Epithelial cell of proximal tubule (primary cell): Measurements from ENCODE around the gene PRDX3. TPM values are rescaled to one million over a fixed set of nuclear protein-coding genes. Genes with fewer than 3 reads are reported as not detected.
"Not testable (repeated sequence)": the region's sequence is repeated elsewhere in the genome, so short reads cannot be mapped to it uniquely, and the experiment has no call there.

Experiments used
- DNase-seq: peaks from one replicate; pipeline ENCODE4 v3.0.0-alpha.2; 2011; ENCODE audit warnings: low read depth
- H3K4me3 ChIP-seq: 2 replicates; pipeline ENCODE4 v1.5.1; 2011; ENCODE audit warnings: low read depth, mild to moderate bottlenecking, low read length
- total RNA-seq: library from RNA; depleted of rRNA; stranded (reverse); fragments of >200 nt; gene quantifications from 2 replicates; pipeline ENCODE4 v1.2.3, GENCODE V29; 2015
- TF ChIP-seq, protein P1 (sequence below): conservative IDR thresholded peaks from 2 replicates; pipeline ENCODE4 v1.5.1; 2012; ENCODE audit warnings: low read depth, mild to moderate bottlenecking, low read length

PRDX3 gene
- total RNA-seq, 1 donor from 2014 or later = 267 TPM

DNA sequence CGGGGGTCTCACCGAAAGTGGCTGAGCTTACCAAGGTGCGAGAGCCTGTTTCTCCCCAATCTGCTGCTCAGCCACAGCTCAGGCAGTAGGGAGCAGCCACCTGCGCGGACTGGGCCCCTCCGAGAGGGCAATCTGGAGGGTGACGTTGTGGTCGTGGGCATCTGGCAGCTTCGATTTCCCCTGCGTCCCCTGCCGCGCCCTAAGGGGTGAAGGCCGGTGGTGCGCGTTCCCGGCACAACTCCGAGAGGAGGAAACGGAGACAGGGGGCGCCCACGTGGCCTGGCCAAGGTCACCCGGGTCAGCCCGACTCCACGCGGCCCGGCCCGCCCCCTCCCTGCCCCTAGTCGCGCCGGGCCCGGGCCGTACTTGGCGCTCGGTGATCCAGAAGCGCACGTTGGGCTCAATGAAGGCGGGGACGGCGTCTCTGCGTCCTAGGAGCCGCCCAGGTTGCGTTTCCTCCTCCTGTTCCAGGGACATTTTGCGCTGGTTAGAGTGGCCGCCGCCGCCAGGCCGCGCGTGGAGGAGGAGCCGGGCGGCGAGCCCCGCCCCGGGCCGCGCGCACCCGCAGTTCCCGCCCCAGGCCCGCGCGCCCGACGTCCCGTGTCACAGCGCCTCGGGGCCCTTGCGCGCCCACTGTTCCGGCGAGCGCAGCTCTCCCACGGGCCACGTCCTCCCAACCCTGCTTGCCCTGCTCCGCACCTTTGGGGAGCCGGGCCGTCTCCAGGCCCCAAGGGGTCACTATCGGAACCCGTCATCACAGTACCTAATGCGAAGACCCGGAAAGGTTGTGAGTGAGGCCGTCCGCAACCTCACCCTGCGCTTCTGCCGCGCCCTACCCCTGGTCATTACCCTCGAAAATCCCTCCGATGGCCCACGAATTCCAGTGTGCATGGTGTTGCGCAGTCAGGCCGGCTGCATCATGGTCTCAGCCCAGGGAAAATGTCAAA is 13.2 kb downstream of the PRDX3 start, which contains the start of gene SFXN4:
SFXN4 (minus strand) TSS at position 544 of the 947 bp plus-strand sequence; CDS start at position 477, 67 bp downstream.
- peak within 1 kb of the TSS; percentile 84 for H3K4me3 ChIP-seq
- DNase-seq = no peak
- TF ChIP-seq, protein P1, sequence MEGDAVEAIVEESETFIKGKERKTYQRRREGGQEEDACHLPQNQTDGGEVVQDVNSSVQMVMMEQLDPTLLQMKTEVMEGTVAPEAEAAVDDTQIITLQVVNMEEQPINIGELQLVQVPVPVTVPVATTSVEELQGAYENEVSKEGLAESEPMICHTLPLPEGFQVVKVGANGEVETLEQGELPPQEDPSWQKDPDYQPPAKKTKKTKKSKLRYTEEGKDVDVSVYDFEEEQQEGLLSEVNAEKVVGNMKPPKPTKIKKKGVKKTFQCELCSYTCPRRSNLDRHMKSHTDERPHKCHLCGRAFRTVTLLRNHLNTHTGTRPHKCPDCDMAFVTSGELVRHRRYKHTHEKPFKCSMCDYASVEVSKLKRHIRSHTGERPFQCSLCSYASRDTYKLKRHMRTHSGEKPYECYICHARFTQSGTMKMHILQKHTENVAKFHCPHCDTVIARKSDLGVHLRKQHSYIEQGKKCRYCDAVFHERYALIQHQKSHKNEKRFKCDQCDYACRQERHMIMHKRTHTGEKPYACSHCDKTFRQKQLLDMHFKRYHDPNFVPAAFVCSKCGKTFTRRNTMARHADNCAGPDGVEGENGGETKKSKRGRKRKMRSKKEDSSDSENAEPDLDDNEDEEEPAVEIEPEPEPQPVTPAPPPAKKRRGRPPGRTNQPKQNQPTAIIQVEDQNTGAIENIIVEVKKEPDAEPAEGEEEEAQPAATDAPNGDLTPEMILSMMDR = no peak

DNA sequence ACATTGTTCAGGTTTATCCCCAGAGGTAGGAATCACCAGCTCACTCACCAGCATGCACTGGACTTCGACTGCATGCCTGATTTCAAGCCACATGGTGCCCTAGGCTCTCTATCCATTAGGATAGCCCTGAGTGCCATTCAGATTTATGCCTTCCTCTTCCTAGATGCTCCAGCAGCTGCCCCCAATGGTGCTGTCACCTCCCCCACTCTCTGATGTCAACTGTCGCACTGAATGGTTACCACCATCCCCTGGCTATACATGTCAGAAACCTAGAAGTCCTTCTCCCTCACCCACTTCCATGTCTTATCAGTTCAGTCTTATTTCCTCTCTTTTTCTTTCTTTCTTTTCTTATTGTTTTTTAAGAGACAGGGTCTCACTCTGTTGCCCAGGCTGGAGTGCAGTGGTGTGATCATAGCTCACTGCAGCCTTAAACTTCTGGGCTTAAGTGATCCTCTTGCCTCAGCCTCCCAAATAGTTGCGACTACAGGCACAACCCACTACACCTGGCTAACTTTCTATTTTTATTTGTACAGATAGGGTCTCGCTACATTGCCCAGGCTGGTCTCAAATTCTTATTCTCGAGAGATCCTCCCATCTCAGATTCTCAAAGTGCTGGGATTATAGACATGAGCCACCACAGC is 16.0 kb downstream of the PRDX3 start:
- DNase-seq = no peak
- TF ChIP-seq, protein P1 = no peak
- H3K4me3 ChIP-seq = no peak overlapping the region

DNA sequence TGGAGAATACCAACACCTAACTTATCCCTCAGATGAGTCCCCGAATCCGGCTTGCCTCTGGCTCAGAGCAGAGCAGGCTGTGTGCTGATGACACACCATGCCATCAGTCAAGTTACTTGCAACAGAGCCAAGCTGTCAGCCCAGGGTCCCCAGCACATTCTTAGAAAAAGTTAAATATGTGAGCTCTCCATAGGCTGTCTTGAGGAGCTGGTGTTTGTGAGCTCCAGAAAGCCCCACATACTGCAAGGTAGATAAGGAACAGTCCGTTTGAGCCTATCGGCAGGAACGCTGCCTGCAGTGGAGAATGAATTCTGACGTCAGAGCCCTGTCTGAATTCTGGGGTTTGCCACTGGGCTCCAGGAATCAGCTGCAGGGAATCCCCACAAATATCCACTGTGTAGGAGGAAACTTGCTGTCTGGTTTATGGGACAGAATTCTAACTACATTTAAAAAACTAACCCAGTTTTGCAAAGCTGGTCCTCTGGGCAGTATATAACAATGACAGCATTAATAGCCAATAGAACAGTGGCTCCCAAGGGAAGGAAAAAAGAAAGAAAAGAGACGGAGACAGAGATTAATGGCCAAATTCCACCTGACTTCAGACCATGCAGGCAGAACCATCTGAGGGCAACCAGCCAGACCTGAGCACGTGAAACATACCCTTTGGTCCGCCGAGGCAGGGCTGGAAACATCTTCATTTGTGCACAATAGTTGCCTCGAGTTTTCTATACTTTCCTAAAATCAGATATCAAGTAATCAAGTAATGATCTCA is 16.7 kb downstream of the PRDX3 start:
- H3K4me3 ChIP-seq = no peak overlapping the region
- no peak for DNase-seq
- TF ChIP-seq, protein P1 = peak; percentile 19

DNA sequence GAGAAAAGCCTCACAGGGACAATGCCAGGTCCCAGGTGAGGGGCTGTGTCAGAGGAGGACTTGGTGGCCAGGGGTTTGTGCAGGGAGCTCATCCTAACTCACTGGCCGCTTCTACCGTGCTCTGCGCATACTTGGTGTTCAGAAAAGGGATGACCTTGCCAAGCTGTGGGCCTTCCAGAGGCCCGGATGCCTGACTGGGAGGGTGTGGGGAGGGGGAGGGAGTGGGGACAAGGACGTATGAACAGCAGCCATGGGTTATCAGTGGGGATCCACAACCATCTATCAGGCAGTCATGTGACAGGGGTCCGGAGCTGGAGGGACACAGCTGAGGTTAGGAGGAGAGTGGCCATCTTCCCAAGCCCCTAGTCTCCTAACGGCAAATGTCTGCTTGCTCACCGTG is 19.3 kb downstream of the PRDX3 start:
- TF ChIP-seq, protein P1 = no peak
- no peak overlapping the region for H3K4me3 ChIP-seq
- no peak for DNase-seq

DNA sequence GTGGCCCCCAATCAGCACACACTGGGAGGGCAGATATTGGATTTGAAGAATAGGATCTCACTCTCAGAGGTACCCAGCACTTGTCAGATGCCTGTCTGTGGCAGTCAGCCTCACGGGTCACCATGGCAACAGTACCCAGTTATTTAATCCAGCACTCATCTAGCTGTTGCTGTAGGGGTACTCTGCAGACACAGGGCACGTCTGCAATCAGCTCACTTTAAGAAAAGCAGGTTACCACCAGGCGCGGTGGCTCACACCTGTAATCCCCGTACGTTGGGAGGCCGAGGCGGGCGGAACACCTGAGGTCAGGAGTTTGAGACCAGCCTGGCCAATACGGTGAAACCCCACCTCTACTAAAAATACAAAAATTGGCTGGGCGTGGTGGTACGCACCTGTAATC is 25.0 kb downstream of the PRDX3 start:
- no peak for DNase-seq
- TF ChIP-seq, protein P1 = no peak
- H3K4me3 ChIP-seq = no peak overlapping the region

DNA sequence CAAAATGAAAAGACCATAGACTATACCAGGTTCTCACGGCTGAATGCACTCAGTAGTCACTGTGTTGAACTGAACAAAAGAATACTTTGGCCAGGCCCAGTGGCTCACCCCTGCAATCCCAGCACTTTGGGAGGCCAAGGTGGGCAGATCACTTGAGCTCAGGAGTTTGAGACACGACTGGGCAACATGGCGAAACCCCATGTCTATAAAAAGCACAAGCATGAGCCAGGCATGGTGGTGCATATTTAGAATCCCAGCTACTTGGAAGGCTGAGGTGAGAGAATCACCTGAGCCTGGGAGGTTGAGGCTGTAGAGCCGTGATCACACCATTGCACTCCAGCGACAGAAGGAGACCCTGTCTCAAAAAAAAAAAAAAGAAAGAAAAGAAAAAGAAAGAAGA is 25.6 kb downstream of the PRDX3 start:
- H3K4me3 ChIP-seq = no peak overlapping the region
- TF ChIP-seq, protein P1 = no peak
- no peak for DNase-seq

DNA sequence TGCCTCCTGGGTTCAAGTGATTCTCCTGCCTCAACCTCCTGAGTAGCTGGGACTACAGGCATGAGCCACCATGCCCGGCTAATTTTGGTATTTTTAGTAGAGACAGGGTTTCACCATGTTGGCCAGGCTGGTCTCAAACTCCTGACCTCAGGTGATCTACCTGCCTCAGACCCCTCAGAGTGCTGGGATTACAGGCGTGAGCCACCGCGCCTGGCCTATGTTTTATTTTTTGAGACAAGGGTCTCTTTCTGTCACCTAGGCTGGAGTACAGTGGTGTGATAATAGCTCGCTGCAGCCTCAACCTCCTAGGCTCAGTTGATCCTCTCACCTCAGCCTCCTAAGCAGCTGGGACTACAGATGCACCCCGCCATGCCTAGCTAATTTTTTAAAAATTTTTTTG is 27.0 kb downstream of the PRDX3 start:
- not testable (repeated sequence) for DNase-seq, H3K4me3 ChIP-seq
